Spleen (tissue), 7 donors: ENCODE data around the gene CLASP1.

Source experiments
- POLR2A ChIP-seq, 3 donors: fragments of 450-650 bp; IDR thresholded peaks; one replicate each; pipeline ENCODE4 v1.5.1; 2017; ENCODE audit warnings: antibody characterized with exemption in 3 of 3, mild to moderate bottlenecking in 1 of 3
- POLR2AphosphoS5 ChIP-seq, 3 donors: sonication (generic); formaldehyde crosslinking; IDR thresholded peaks; one replicate each; pipeline ENCODE4 v1.5.1; 2017; ENCODE audit warnings: antibody characterized with exemption in 3 of 3
- TF ChIP-seq, protein P1 (sequence below), 11 experiments: fragments of 200-600 bp in 7 of 11; fragments of 450-650 bp in 4 of 11; sonication (generic) in 4 of 11; IDR thresholded peaks in 8 of 11; conservative IDR thresholded peaks in 3 of 11; 1 replicate in 7 of 11; 2 replicates in 4 of 11; pipeline versions ENCODE4 v1.4.0 to v1.8.0; 2016 to 2021; ENCODE audit warnings: antibody characterized with exemption in 11 of 11, inconsistent platforms in 4 of 11, mild to moderate bottlenecking in 1 of 11
- donor health status: DM: no; HTN: no; CAD: no; lungs with moderate emphysema.
- donor health status: DM: no; HTN: no; CAD: no.
- donor health status: DM: no; HTN: no; CAD: no.

DNA sequence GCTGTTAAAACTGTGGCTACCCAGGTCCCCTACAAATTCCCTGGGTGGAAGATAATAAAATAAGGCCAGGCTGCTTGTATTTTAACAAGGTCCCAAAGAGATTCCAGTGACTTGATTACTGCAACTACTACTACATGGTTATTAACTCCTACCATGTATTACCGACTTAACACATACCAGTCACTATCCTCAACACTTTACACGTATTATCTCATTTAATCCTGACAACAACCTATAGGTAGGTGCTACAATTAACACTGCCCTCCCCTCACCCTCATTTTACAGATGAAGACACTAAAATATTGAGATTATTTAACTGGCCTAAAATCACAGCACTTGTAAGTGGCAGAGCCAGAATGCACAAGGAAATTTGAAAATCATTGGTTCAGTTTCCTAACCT, 5.4 kb downstream of the CLASP1 start:
- TF ChIP-seq, protein P1, sequence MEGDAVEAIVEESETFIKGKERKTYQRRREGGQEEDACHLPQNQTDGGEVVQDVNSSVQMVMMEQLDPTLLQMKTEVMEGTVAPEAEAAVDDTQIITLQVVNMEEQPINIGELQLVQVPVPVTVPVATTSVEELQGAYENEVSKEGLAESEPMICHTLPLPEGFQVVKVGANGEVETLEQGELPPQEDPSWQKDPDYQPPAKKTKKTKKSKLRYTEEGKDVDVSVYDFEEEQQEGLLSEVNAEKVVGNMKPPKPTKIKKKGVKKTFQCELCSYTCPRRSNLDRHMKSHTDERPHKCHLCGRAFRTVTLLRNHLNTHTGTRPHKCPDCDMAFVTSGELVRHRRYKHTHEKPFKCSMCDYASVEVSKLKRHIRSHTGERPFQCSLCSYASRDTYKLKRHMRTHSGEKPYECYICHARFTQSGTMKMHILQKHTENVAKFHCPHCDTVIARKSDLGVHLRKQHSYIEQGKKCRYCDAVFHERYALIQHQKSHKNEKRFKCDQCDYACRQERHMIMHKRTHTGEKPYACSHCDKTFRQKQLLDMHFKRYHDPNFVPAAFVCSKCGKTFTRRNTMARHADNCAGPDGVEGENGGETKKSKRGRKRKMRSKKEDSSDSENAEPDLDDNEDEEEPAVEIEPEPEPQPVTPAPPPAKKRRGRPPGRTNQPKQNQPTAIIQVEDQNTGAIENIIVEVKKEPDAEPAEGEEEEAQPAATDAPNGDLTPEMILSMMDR (IDR thresholded peaks at IDR 0.05 in 8 of 11, conservative IDR thresholded peaks at IDR 0.05 in 3 of 11), result no peak
- TF ChIP-seq POLR2A (IDR thresholded peaks at IDR 0.05) (no peak), POLR2AphosphoS5 (IDR thresholded peaks at IDR 0.05) (no peak)
